ENCODE measurements around the gene TIMP2.

The TIMP2 gene

DNA sequence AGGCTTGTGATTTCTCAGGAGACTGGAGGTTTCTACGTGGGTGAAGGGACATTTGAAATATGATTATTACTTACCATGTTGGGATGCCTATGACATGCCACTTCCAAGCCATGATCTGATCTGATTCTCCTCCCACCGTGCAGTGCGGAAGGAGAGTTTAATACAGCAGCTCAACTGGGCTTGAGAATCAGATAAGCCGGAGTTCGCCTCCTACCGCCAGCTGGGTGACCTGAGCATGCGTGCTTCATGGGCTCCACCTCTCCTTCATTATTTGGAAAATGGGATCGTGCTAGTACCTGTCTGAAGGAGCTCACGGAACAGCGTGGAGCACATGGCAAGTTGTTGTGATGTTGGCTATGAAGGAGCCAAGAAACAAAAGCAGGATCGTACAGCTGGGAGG lies 12.4 kb upstream of the TIMP2 start:
- peaks cover 32% of the 10 kb centered on the region for H3K4me1 ChIP-seq (ENCODE audit: control insufficient read depth, insufficient read depth, low read length)
- no peaks in the 10 kb centered on the region for H3K27me3 ChIP-seq (ENCODE audit: control insufficient read depth, insufficient read depth, low read length)
- H3K9ac ChIP-seq (ENCODE audit: low read length), result no peak overlapping the region
- no peak overlapping the region for H3K4me3 ChIP-seq (ENCODE audit: low read length)
- no peaks in the 10 kb centered on the region for H3K36me3 ChIP-seq (ENCODE audit: control insufficient read depth, insufficient read depth, low read length)
- H3K9me3 ChIP-seq (ENCODE audit: control insufficient read depth, low read length), result no peaks in the 10 kb centered on the region

DNA sequence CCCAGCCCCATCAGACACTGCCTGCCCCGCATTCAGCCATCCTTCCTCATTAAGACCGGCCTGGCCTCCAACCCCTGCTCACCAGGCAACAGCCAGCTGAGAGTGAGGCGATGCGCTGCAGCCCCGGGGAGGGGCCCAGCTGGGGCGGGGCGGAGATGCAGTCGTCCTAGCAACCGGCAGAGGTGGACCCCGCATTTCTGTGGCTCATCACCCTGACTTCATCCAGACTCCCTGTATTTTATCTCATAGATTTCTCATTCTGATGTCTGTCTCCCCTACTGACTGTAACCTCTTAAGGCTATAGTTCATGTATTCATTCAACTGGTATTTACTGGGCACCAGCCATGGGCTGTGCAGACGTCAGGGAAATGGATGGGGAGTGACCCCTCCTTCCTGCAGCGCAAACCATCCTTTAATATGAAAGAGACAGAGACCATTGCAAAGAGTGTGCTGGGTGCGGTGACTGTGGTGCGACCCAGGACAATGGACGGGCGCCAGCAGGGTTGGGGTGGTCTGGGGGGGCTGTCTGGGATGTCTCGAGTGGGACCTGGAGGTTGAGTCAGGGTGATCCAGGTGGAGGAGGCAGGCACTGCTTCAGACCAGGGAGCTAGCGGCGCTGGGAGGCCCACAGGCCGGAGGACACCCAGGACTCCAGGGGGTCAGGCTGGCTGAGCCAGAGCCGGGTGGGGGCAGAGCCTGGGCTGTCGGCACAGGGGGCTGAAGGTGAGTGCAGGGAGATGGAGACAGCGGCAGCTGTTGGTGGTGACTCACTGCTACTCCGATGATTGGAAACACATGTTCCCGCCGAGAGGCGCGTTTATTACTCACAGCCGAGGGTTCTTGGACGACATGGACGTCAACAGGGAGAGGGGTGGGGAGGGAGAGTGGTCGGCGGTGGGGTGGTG lies 10.5 kb upstream of the TIMP2 start:
- no peak overlapping the region for H3K9ac ChIP-seq (ENCODE audit: low read length)

DNA sequence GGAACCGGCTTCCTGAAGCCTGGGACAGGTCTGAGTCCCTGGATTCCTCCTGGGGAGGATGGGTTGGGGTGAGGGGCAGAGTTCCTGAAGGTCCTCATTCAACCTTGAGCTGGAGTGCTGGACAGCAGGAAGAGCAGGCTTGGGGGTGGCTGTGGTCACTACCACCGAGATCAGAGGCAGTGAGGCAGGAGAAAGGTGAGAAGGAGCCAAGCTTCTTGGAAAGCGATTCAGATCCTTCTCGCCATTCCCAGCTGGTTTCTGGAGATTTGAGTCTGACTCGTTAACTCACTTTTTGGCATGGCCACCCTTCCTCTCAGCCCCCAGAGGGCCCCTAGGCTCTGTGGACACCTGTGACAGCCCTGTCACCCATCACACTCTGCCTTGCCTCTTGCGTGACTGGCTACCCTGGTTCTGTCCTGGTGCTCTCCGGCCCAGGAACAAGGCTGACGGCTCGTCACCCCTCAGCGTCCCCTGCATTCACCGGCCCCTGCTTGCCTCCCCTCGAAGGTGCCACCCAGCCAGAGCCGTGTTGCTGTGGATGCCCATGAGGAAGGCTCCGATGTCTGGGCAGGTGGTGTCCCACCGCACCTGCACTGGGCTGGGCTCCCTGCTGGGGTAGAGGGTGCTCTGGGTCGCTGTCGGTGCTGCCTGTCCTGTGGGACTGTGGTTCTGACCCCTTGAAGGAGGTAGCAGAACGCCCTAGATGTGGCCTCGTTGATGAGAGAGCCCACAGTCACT lies 9.7 kb upstream of the TIMP2 start:
- H3K4me3 ChIP-seq (ENCODE audit: low read length), result peak overlapping the region; percentile 11
- H3K4me1 ChIP-seq (ENCODE audit: control insufficient read depth, insufficient read depth, low read length), result peaks cover 32% of the 10 kb centered on the region
- H3K36me3 ChIP-seq (ENCODE audit: control insufficient read depth, insufficient read depth, low read length), result no peaks in the 10 kb centered on the region
- no peaks in the 10 kb centered on the region for H3K9me3 ChIP-seq (ENCODE audit: control insufficient read depth, low read length)
- no peaks in the 10 kb centered on the region for H3K27me3 ChIP-seq (ENCODE audit: control insufficient read depth, insufficient read depth, low read length)
- H3K9ac ChIP-seq (ENCODE audit: low read length), result peak overlapping the region; percentile 54

More for the DNA sequence above, 10.5 kb upstream of the TIMP2 start:
- Histone ChIP-seq H3K36me3 (ENCODE audit: control insufficient read depth, insufficient read depth, low read length) (no peaks in the 10 kb centered on the region), H3K9me3 (ENCODE audit: control insufficient read depth, low read length) (no peaks in the 10 kb centered on the region), H3K4me1 (ENCODE audit: control insufficient read depth, insufficient read depth, low read length) (peaks cover 32% of the 10 kb centered on the region), H3K27me3 (ENCODE audit: control insufficient read depth, insufficient read depth, low read length) (no peaks in the 10 kb centered on the region), H3K4me3 (ENCODE audit: low read length) (no peak overlapping the region)

DNA sequence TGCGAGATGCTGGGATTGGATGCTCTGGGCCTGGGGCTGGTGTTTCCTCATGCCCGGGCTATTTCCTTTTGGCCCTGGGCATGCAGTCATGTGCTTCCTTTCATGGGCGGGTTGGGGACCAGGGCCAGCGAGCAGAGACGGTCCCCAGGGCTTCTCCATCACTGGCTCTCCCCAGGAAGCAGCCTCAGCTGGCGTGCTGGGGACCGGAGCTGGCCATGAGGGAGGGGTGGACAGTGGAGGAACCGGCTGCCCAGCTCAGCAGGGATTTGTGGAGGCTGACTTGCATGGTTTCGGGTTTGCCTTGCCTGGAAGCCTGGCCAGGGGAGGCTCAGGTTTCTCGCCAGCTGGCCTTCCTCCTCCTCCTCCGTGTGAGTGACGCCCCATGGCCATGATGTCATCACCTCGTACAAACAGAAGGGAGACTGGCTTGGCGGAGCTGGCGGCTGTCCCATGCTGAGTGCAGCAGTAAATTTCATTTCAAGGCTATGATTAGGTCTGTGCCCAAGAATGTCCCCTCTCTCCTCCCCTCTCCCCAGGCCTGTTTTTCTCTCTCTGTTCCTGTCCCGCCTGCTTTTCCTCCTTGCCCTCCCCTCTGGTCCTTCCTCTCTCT lies 8.9 kb upstream of the TIMP2 start:
- Histone ChIP-seq H3K27me3 (ENCODE audit: control insufficient read depth, insufficient read depth, low read length) (no peaks in the 10 kb centered on the region), H3K4me3 (ENCODE audit: low read length) (peak overlapping the region; percentile 11), H3K36me3 (ENCODE audit: control insufficient read depth, insufficient read depth, low read length) (no peaks in the 10 kb centered on the region), H3K9me3 (ENCODE audit: control insufficient read depth, low read length) (no peaks in the 10 kb centered on the region), H3K4me1 (ENCODE audit: control insufficient read depth, insufficient read depth, low read length) (peaks cover 32% of the 10 kb centered on the region), H3K9ac (ENCODE audit: low read length) (peak overlapping the region; percentile 54)

DNA sequence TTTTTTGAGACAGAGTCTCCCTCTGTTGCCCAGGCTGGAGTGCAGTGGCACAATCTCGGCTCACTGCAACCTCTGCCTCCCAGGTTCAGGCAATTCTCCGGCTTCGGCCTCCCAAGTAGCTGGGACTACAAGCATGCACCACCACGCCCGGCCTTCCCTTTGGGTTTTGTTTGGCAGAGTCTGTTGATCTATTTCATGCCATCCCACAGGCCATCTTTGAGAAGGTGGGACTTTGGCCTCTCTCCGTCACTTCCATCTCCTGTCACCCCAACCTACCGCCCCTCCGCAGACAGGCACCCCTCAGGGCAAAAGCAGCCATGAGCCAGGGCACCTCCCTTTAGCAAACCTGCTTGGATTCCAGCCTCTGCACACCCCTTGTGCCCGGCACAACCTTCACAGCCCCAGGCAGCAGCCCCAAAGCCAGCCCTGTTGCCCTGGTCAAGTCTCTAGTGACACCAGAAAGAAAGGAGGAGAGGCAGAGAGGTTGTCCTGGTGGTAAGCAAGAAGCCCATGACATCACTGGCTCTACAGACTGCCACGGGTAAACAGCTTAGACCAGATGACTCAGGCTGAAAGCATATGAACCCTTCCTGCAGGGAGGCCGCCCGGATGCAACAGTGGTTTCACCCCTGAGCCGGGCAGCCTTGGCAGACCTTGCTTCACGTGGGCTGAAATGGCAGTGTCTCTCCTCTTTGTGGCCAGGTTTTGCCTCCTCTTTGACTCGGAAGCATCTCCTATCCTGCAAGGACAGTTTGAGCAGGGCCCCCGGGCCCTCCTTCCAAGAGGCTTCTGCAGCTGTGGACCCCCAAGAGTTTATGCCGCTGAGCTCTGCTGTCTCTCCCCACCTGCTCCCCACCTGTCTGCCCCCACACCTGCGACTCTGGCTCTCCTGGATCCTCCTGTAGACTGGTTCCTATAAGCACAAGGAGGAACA lies 8.1 kb upstream of the TIMP2 start:
- no peaks in the 10 kb centered on the region for H3K27me3 ChIP-seq (ENCODE audit: control insufficient read depth, insufficient read depth, low read length)
- no peak overlapping the region for H3K4me3 ChIP-seq (ENCODE audit: low read length)
- no peaks in the 10 kb centered on the region for H3K36me3 ChIP-seq (ENCODE audit: control insufficient read depth, insufficient read depth, low read length)
- peak overlapping the region; percentile 54 for H3K9ac ChIP-seq (ENCODE audit: low read length)
- peaks cover 32% of the 10 kb centered on the region for H3K4me1 ChIP-seq (ENCODE audit: control insufficient read depth, insufficient read depth, low read length)
- no peaks in the 10 kb centered on the region for H3K9me3 ChIP-seq (ENCODE audit: control insufficient read depth, low read length)

DNA sequence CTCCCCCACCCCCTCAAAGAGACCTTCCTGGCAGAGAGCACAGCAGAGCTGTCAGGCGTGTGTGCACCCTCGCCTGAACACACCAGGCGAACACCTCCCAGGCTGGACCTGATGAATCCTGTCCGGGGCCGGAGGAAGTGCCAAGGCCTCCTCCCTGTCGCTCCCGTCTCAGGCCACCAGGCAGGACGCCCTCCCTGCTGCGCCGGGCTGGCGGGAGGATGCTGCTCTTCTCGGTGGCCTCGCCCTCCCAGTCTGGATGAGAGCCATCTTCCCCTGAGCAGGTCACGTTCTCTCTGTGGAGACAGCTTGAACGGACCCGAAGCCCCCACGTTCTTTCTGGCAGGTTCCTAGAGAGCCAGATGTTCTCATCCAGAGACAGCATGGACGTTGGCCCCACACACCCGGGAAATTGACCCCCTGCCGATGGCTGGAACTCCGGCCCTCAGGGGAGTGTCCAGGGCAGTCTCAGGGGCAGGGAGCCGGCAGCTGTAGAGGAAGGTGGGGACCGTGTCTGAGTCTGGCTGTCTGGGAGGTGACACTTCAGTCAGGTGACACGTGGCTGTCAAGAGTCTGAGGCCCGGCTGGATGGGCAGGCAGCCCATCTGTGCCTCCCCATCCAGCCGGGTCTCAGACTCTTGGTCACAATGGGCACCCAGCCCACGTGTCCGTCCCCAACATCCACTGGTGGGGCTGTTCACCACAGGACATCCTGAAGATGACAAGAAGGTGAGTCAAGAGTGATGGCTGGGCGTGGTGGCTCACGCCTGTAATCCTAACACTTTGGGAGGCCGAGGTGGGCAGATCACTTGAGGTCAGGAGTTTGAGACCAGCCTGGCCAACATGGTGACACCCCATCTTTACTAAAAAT lies 5.0 kb upstream of the TIMP2 start:
- Histone ChIP-seq H3K4me1 (ENCODE audit: control insufficient read depth, insufficient read depth, low read length) (peaks cover 24% of the 10 kb centered on the region), H3K9me3 (ENCODE audit: control insufficient read depth, low read length) (no peaks in the 10 kb centered on the region), H3K9ac (ENCODE audit: low read length) (no peak overlapping the region)

DNA sequence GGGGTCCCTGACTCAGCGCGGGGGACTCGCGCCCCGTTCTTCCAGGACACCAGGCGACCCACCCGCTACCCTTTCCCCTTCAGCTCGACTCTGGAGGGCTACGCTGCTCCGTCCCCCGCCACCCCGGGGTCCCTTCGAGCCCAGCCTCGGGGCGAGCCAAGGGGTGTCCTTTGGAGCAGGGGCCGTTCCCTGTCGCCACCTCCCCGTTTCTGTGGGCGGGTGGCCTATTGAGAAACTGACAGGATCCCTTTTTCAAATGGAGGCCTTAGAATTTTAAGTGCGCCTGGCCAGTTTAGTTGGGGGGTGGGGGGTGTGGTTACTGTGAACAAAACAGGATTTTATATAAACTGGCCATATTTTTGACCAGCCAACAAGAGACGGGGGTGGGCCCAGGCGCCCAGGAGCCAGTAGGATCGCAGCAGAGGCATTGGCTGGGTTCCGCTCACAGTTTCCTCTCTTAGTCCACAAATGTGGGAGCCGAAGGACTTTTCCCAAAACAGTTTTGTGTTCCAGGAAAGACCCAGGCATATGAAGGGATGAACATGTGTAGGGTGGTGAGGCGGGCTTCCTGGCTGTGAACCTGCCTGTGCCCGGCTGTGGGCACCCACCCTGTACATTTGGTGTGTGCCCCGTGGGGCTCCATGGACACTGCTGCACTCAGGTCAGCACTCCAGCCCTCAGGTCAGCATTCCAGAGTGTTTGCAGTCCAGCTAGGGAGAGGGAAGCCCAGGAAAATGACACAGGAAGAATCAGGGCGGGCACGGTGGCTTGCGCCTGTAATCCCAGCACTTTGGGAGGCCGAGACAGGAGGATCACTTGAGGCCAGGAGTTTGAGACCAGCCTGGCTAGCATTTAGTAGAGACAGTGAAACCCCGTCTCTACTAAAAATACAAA lies 722 bp upstream of the TIMP2 start:
- no peaks in the 10 kb centered on the region for H3K27me3 ChIP-seq (ENCODE audit: control insufficient read depth, insufficient read depth, low read length)
- no peaks in the 10 kb centered on the region for H3K9me3 ChIP-seq (ENCODE audit: control insufficient read depth, low read length)
- H3K4me1 ChIP-seq (ENCODE audit: control insufficient read depth, insufficient read depth, low read length), result peaks cover 10% of the 10 kb centered on the region
- H3K9ac ChIP-seq (ENCODE audit: low read length), result peak overlapping the region; percentile 58
- H3K36me3 ChIP-seq (ENCODE audit: control insufficient read depth, insufficient read depth, low read length), result no peaks in the 10 kb centered on the region
- H3K4me3 ChIP-seq (ENCODE audit: low read length), result no peak overlapping the region

More for the DNA sequence above, 5.0 kb upstream of the TIMP2 start:
- Histone ChIP-seq H3K27me3 (ENCODE audit: control insufficient read depth, insufficient read depth, low read length) (no peaks in the 10 kb centered on the region), H3K36me3 (ENCODE audit: control insufficient read depth, insufficient read depth, low read length) (no peaks in the 10 kb centered on the region), H3K4me3 (ENCODE audit: low read length) (no peak overlapping the region)

DNA sequence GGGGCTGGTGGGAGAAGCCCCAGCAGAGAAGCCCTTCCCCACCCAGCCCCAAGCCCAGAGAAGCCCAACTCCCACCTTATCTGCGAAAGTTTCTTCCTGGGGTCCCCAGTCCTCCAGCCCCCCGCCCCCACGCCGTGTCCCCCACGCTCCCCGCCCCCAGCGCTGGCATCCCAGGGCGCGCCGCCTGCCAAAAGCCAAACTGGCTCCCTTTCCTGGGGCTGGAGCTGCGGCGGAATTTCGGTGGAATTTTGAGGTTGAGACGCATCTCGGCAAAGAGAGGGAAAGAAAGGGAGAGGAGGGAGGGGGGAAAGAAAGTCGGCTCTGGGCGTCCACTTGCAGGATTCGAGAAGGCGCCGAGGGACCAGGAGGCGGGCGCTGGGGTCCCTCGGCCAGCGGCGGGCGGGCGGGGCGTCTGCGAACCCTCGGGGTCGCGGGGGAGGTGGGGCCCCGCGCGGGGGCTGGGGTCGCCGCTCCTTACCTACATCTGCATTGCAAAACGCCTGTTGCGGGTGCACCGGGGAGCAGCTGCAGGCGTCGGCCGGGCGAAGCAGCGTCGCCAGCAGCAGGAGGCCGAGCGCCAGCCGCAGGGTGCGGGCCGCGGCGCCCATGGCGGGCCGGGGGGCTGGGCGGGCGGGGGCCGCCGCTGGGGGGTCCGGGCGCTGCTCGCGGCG lies 571 bp downstream of the TIMP2 start:
- Histone ChIP-seq H3K4me1 (ENCODE audit: control insufficient read depth, insufficient read depth, low read length) (peaks cover 10% of the 10 kb centered on the region), H3K36me3 (ENCODE audit: control insufficient read depth, insufficient read depth, low read length) (no peaks in the 10 kb centered on the region), H3K9ac (ENCODE audit: low read length) (peak overlapping the region; percentile 80), H3K4me3 (ENCODE audit: low read length) (peak overlapping the region; percentile 74), H3K9me3 (ENCODE audit: control insufficient read depth, low read length) (no peaks in the 10 kb centered on the region), H3K27me3 (ENCODE audit: control insufficient read depth, insufficient read depth, low read length) (no peaks in the 10 kb centered on the region)

DNA sequence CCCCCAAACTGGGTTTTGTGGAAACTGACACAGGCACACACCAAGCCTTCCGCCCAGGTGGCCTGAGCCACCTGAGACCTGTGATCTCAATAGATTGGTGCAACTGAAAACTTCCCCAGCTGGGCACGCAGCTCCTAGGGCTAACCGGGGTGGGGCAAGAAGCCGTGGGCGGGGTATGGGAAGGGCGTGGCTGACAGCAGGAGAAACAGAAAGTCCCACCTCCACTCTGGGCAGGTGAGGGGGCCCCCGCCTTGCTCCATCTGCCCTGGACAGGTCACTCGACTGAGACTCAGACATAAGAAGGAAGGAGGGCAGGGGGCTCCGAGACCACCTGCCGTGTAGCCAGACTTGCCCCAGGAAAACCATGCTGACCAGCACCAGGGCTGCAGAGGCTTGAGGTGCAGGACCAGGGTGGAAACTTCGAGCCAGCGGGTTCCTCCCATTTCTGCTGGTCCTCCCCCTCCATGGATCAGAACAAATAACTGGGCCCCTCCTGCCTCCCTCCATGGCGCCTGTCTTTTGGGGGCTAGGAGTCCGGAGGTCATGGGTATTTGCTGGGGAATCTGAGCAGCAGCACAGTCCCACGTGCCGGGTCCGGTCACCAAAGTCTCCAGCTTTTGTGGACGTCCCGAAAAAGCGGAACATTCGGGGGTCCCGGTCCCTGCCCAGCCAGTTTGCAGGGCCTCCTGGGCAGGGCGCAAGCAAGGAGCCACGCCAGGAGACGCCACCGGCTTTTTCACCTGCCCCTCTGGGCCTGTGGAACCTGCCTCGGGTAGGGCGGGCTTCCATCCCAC lies 1.3 kb downstream of the TIMP2 start:
- peak overlapping the region; percentile 74 for H3K4me3 ChIP-seq (ENCODE audit: low read length)
- no peaks in the 10 kb centered on the region for H3K27me3 ChIP-seq (ENCODE audit: control insufficient read depth, insufficient read depth, low read length)
- peaks cover 10% of the 10 kb centered on the region for H3K4me1 ChIP-seq (ENCODE audit: control insufficient read depth, insufficient read depth, low read length)
- peak overlapping the region; percentile 80 for H3K9ac ChIP-seq (ENCODE audit: low read length)
- H3K9me3 ChIP-seq (ENCODE audit: control insufficient read depth, low read length), result no peaks in the 10 kb centered on the region
- no peaks in the 10 kb centered on the region for H3K36me3 ChIP-seq (ENCODE audit: control insufficient read depth, insufficient read depth, low read length)

Measured in mucosa of stomach (tissue), 1 donor.